GM23248 (cell line): Measurements from ENCODE around the gene SCG3. TPM values are rescaled to one million over a fixed set of nuclear protein-coding genes. Genes with fewer than 3 reads are reported as not detected.
A peak's percentile ranks its signal among the peaks of the same experiment; 100 is the strongest.

Source experiments
- DNase-seq: peaks from one replicate; pipeline ENCODE4 v3.0.0-alpha.2; 2015
- H2AFZ ChIP-seq: fragments of 200-600 bp; sonication (generic); 2 replicates; pipeline ENCODE4 v1.6.1; 2016; ENCODE audit warnings: antibody characterized with exemption
- H3F3A ChIP-seq: fragments of 200-600 bp; sonication (generic); 2 replicates; pipeline ENCODE4 v1.6.1; 2016; ENCODE audit warnings: mild to moderate bottlenecking, antibody characterized with exemption, mixed run types; ENCODE audit not compliant: insufficient read depth
- H3K27ac ChIP-seq: fragments of 200-600 bp; sonication (generic); 2 replicates; pipeline ENCODE4 v1.5.1; 2016; ENCODE audit warnings: mild to moderate bottlenecking
- H3K27me3 ChIP-seq: fragments of 200-600 bp; sonication (generic); replicated peaks from 2 replicates; pipeline ENCODE4 v1.6.1; 2016; ENCODE audit warnings: mild to moderate bottlenecking; ENCODE audit not compliant: insufficient read depth
- H3K36me3 ChIP-seq: fragments of 200-600 bp; sonication (generic); 2 replicates; pipeline ENCODE4 v1.6.1; 2016; ENCODE audit warnings: low read depth, mild to moderate bottlenecking
- H3K4me1 ChIP-seq: fragments of 200-600 bp; sonication (generic); 2 replicates; pipeline ENCODE4 v1.6.1; 2016; ENCODE audit warnings: mild to moderate bottlenecking; ENCODE audit not compliant: insufficient read depth
- H3K4me2 ChIP-seq: fragments of 200-600 bp; sonication (generic); one replicate; pipeline ENCODE4 v1.6.1; 2016; ENCODE audit warnings: mild to moderate bottlenecking; ENCODE audit not compliant: unreplicated experiment
- H3K4me3 ChIP-seq: fragments of 200-600 bp; sonication (generic); 2 replicates; pipeline ENCODE4 v1.5.1; 2016; ENCODE audit warnings: mild to moderate bottlenecking
- H3K79me2 ChIP-seq: fragments of 200-600 bp; sonication (generic); 2 replicates; pipeline ENCODE4 v1.6.1; 2016; ENCODE audit warnings: mild to moderate bottlenecking; ENCODE audit not compliant: insufficient read depth
- H3K9ac ChIP-seq: fragments of 200-600 bp; sonication (generic); 2 replicates; pipeline ENCODE4 v1.6.1; 2016; ENCODE audit warnings: mild to moderate bottlenecking
- H3K9me2 ChIP-seq: fragments of 200-600 bp; sonication (generic); 2 replicates; pipeline ENCODE4 v1.6.1; 2016; ENCODE audit warnings: mixed run types, mild to moderate bottlenecking, moderate library complexity; ENCODE audit not compliant: insufficient read depth
- H3K9me3 ChIP-seq: fragments of 200-600 bp; sonication (generic); one replicate; pipeline ENCODE4 v1.6.1; 2017; ENCODE audit warnings: low read depth
- H4K20me1 ChIP-seq: fragments of 200-600 bp; sonication (generic); 2 replicates; pipeline ENCODE4 v1.6.0; 2016; ENCODE audit not compliant: insufficient read depth
- EZH2 ChIP-seq: fragments of 200-600 bp; sonication (generic); IDR thresholded peaks from 2 replicates; pipeline ENCODE4 v1.6.1; 2018; ENCODE audit warnings: antibody characterized with exemption, mild to moderate bottlenecking; ENCODE audit not compliant: insufficient read depth, poor library complexity, severe bottlenecking
- EZH2phosphoT487 ChIP-seq: fragments of 200-600 bp; sonication (generic); IDR thresholded peaks from 2 replicates; pipeline ENCODE4 v1.6.1; 2018; ENCODE audit warnings: antibody characterized with exemption, moderate library complexity, mild to moderate bottlenecking, low read depth; ENCODE audit not compliant: insufficient read depth
- WGBS, 2 experiments: methylation state at CpG; one replicate each; pipeline ENCODE4 v1.1.6; 2015 to 2017; ENCODE audit warnings: low lambda C conversion rate in 2 of 2, low coverage in 1 of 2; ENCODE audit errors: missing lambda C conversion rate in 2 of 2; 5-methylcytosine and 5-hydroxymethylcytosine counted together
- in situ Hi-C: fragments of 300-500 bp; cut with MboI; formaldehyde crosslinking; loops from 2 replicates; pipeline ENCODE4 v1.15.0; 2020
- polyA plus RNA-seq: library from polyadenylated mRNA; unstranded; fragments of >200 nt; fragmentation: Nextera tagmentation; extraction: Ambion mirVana; gene quantifications from 2 replicates; pipeline ENCODE4 v1.2.1, GENCODE V29; 2016
- total RNA-seq: library from RNA; depleted of rRNA; stranded (reverse); fragments of >200 nt; shearing (Covaris generic); gene quantifications from 2 replicates; pipeline ENCODE4 v1.2.3, GENCODE V29; 2014

Gene SCG3
- total and polyA plus RNA-seq, 2 experiments from 2014 or later, result not detected

DNA sequence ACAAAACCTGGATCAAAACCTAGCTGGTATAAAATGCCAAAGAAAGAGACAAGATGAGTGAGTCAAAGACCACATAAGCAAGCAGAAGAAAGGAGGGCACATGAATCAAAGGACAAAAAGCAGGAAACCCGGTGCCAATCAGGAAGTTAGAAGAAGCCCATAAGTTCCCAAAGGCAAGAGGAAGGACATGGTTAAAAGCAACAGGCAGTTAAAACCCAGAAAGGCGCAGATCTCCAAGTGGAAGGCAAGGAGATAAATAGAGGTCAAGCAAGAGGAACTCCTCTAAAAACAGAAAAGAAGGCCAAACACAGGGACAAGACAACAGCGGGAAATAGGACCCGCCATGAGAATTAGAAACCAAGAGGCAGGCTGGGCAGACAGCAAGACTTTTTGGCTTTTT is 74.5 kb downstream of the SCG3 start:
- no peak overlapping the region for H3K4me2 ChIP-seq
- H3K9me2 ChIP-seq, result no peaks in the 10 kb centered on the region
- H3K9ac ChIP-seq, result no peak overlapping the region
- in situ Hi-C loops, result no loop called here
- 0 out of 2 replicates have a peak, but pooled peaks cover 7% of the 10 kb centered on the region for H3K79me2 ChIP-seq
- no peak overlapping the region for H3K4me3 ChIP-seq
- H3F3A ChIP-seq, result peaks cover 33% of the 10 kb centered on the region
- DNase-seq, result no peak
- H3K36me3 ChIP-seq, result no peaks in the 10 kb centered on the region
- peaks cover 19% of the 10 kb centered on the region for H3K4me1 ChIP-seq
- H3K27me3 ChIP-seq, result no peaks in the 10 kb centered on the region; the same call in 1 of the 2 replicates
- H2AFZ ChIP-seq, result no peak overlapping the region
- 84 to 86% methylated on average over 4 of the region's 4 CpGs for WGBS, 2 experiments
- no peak overlapping the region for H3K27ac ChIP-seq
- no peaks in the 10 kb centered on the region for H4K20me1 ChIP-seq
- no peaks in the 10 kb centered on the region for H3K9me3 ChIP-seq
- TF ChIP-seq EZH2 (no peak), EZH2phosphoT487 (no peak)

DNA sequence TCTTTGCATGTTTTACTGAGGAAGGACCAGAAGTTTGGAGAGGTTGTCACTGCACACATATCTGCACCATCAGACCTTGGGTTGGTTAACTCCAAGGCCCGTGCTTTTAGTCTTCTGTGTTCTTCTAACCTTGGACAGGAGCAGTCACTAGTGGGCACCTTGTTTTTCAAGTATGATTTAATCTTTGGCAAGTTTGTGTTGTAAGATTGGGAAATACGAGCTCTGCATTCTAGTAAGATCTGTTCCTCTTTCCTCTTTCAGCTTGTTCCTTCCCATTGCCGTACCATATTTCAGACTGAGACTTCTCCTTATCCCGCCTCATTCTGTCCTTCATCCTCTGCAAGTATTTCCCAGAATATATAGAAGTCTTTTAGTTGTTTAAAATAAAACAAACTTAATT is 75.2 kb downstream of the SCG3 start:
- no peak overlapping the region for H3K4me2 ChIP-seq
- DNase-seq, result no peak
- H3K9ac ChIP-seq, result no peak overlapping the region
- in situ Hi-C loops, result no loop called here
- TF ChIP-seq EZH2 (no peak), EZH2phosphoT487 (no peak)
- H3F3A ChIP-seq, result peaks cover 33% of the 10 kb centered on the region
- 90 to 92% methylated on average over 4 of the region's 4 CpGs for WGBS, 2 experiments
- no peaks in the 10 kb centered on the region for H3K36me3 ChIP-seq
- H3K9me2 ChIP-seq, result no peaks in the 10 kb centered on the region
- no peak overlapping the region for H3K4me3 ChIP-seq
- H3K79me2 ChIP-seq, result 0 out of 2 replicates have a peak, but pooled peaks cover 7% of the 10 kb centered on the region
- H3K27ac ChIP-seq, result no peak overlapping the region
- H3K9me3 ChIP-seq, result no peaks in the 10 kb centered on the region
- no peaks in the 10 kb centered on the region for H4K20me1 ChIP-seq
- H3K27me3 ChIP-seq, result no peaks in the 10 kb centered on the region
- H2AFZ ChIP-seq, result no peak overlapping the region
- H3K4me1 ChIP-seq, result peaks cover 19% of the 10 kb centered on the region

DNA sequence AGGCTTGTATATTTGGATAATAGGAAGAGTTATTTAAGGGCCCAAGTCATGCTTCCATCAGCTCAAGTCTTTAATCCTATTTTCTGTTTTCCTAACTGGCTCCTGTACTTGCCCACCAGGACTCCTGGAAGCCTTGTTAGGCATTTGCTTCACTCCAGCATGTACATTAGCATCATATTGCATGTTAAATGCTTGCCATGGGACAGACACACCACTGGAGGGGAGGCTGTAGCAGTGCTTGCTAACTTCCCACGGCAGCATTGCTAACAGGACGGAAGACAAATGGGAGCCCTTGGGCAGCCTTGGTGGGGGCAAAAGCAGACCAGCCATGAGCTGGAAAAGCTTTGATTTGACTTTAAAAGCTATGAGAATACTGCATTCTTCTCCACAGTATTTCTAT is 76.1 kb downstream of the SCG3 start:
- Histone ChIP-seq H3K79me2 (0 out of 2 replicates have a peak, but pooled peaks cover 7% of the 10 kb centered on the region), H3F3A (peaks cover 27% of the 10 kb centered on the region), H3K9me2 (no peaks in the 10 kb centered on the region), H3K4me3 (no peak overlapping the region), H3K36me3 (no peaks in the 10 kb centered on the region), H3K4me1 (peaks cover 19% of the 10 kb centered on the region), H3K9me3 (no peaks in the 10 kb centered on the region), H2AFZ (no peak overlapping the region), H4K20me1 (no peaks in the 10 kb centered on the region), H3K27ac (no peak overlapping the region), H3K4me2 (no peak overlapping the region), H3K9ac (no peak overlapping the region), H3K27me3 (no peaks in the 10 kb centered on the region)
- TF ChIP-seq EZH2 (no peak), EZH2phosphoT487 (no peak)
- in situ Hi-C loops, result no loop called here
- 83% methylated on average over 2 of the region's 2 CpGs for WGBS, 2 experiments
- no peak for DNase-seq

DNA sequence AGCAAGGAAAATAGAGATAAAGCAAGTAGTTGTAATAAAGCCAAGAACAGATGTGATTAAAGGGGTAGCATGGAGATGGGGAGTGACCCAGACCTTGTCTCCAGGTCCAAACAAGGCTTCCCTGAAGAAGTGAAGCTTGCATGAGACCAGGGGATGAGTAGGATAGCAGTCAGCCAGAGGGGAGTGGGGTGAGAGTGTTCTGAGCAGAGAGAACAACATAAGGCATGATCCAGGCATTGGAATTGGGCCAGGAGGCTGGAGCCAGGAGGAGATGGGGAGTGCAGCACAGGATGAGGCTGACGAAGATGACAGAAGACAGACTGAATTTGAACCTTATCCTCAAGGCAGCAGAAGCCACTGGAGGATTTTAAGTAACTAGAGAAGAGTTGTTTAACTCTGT is 77.3 kb downstream of the SCG3 start:
- Histone ChIP-seq H3K27me3 (no peaks in the 10 kb centered on the region), H3K27ac (peak overlapping the region; percentile 56), H3K36me3 (no peaks in the 10 kb centered on the region), H2AFZ (no peak overlapping the region), H3K9ac (peak overlapping the region; percentile 24; the same call in 1 of the 2 replicates), H4K20me1 (no peaks in the 10 kb centered on the region), H3K9me3 (no peaks in the 10 kb centered on the region), H3K79me2 (0 out of 2 replicates have a peak, but pooled peaks cover 6% of the 10 kb centered on the region), H3K9me2 (no peaks in the 10 kb centered on the region), H3K4me3 (no peak overlapping the region), H3K4me2 (peak overlapping the region; percentile 29), H3F3A (peaks cover 27% of the 10 kb centered on the region), H3K4me1 (peaks cover 19% of the 10 kb centered on the region)
- in situ Hi-C loops, result no loop called here
- DNase-seq, result peak; percentile 84
- 0 to 3% methylated on average over 1 of the region's 1 CpG for WGBS, 2 experiments
- TF ChIP-seq EZH2phosphoT487, result no peak
- TF ChIP-seq EZH2, result no peak

DNA sequence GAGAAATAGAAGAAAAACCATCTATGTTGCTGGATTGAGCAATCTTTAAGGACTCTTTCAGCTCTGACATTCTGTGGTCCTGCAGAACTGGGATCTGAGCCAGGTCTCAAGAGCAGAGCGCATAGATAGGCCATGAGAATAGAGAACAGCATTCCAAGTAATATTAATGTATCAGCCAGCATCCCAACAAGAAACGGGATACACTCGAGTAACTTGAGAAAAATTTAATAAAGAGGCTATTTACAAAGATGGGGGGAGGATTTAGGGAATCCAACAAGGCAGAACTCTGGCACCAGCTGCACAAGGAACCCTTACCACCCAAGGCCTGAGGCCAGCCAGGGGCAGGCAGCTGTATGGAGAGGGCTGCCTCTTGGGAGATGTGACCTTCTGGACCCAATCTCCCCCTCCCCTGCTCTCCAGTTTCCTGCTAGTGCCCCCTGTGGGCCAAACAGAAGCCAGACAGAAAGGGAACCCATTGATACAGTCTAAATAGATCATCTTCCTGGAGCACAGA is 78.3 kb downstream of the SCG3 start:
- Histone ChIP-seq H3K4me2 (peak overlapping the region; percentile 11), H3K9me2 (no peaks in the 10 kb centered on the region), H3K36me3 (no peaks in the 10 kb centered on the region), H3K27ac (peak overlapping the region; percentile 56), H3K79me2 (no peaks in the 10 kb centered on the region), H3F3A (peaks cover 27% of the 10 kb centered on the region), H3K9ac (no peak overlapping the region), H2AFZ (no peak overlapping the region), H3K4me1 (peaks cover 19% of the 10 kb centered on the region), H3K4me3 (no peak overlapping the region), H3K27me3 (no peaks in the 10 kb centered on the region), H4K20me1 (no peaks in the 10 kb centered on the region), H3K9me3 (no peaks in the 10 kb centered on the region)
- 4 to 6% methylated on average over 3 of the region's 3 CpGs for WGBS, 2 experiments
- in situ Hi-C loops, result no loop called here
- peak; percentile 95 for DNase-seq
- TF ChIP-seq EZH2, result no peak
- no peak for TF ChIP-seq EZH2phosphoT487
